ENCODE measurements around the gene TMEM201. TPM values are rescaled to one million over a fixed set of nuclear protein-coding genes. Genes with fewer than 3 reads are reported as not detected.

Gene TMEM201
- total and polyA plus RNA-seq, 2 of the 8 experiments (the other 6 are each of a cell fraction or from before 2014, with no cell fraction given), result 8.2 to 27.1 TPM

DNA sequence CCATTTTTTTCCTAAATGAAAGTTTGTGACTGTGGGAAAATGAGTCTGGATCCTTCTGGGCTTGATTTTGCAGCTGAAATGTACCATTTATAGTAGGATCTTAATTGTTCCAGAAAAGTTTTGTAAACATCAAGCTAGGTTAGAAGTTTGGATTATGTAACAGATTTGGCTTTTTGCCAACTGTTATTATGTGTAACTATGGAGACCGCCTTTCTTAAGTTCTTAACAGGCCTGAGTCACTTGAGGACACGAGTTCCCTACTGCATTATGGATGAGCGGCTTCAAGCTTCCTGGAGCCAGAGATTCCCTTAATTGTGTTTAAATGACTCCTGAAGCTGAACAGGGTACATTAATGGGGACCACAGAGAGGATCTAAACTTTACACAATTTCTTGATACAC, 27.3 kb upstream of the TMEM201 start (continued):
- TF ChIP-seq SAP30 (IDR thresholded peaks at IDR 0.05; ENCODE audit: insufficient read depth, insufficient replicate concordance, low read length), result no peak
- no peak for TF ChIP-seq PHF8 (conservative IDR thresholded peaks at IDR 0.05; ENCODE audit: low read depth, low read length)
